Astrocyte (in vitro differentiated cells and primary cell): ENCODE results near the gene SMCO1. TPM values are rescaled to one million over a fixed set of nuclear protein-coding genes. Genes with fewer than 3 reads are reported as not detected.
"Not testable (repeated sequence)": the region's sequence is repeated elsewhere in the genome, so short reads cannot be mapped to it uniquely, and the experiment has no call there.

Experiments used
- DNase-seq: peaks from one replicate; pipeline ENCODE4 v3.0.0-alpha.2; 2010; ENCODE audit warnings: low read depth
- FAIRE-seq: peaks from 2 replicates; lab custom pipeline; 2011; peaks lifted over from hg19 to GRCh38; lab: Jason Lieb, UNC
- H2AFZ ChIP-seq: 2 replicates; pipeline ENCODE4 v1.6.0; 2012; ENCODE audit warnings: low read depth, low read length, inconsistent platforms
- H3K27ac ChIP-seq: 2 replicates; pipeline ENCODE4 v1.5.1; 2011; ENCODE audit warnings: low read depth, low read length, inconsistent platforms
- H3K27me3 ChIP-seq: 2 replicates; pipeline ENCODE4 v1.6.0; 2011; ENCODE audit warnings: low read length, inconsistent platforms; ENCODE audit not compliant: insufficient read depth
- H3K36me3 ChIP-seq: 2 replicates; pipeline ENCODE4 v1.5.1; 2011; ENCODE audit warnings: low read length, inconsistent platforms; ENCODE audit not compliant: insufficient read depth
- H3K4me1 ChIP-seq: 2 replicates; pipeline ENCODE4 v1.5.1; 2011; ENCODE audit warnings: low read length, inconsistent platforms; ENCODE audit not compliant: insufficient read depth
- H3K4me2 ChIP-seq: 2 replicates; pipeline ENCODE4 v1.6.0; 2012; ENCODE audit warnings: low read length, inconsistent platforms
- H3K4me3 ChIP-seq: 2 replicates; pipeline ENCODE4 v1.5.1; 2011; ENCODE audit warnings: low read depth, mild to moderate bottlenecking, low read length, inconsistent platforms; ENCODE audit not compliant: insufficient read depth
- H3K79me2 ChIP-seq: 2 replicates; pipeline ENCODE4 v1.6.0; 2012; ENCODE audit warnings: mild to moderate bottlenecking, low read length, inconsistent platforms; ENCODE audit not compliant: insufficient read depth
- H3K9ac ChIP-seq: 2 replicates; pipeline ENCODE4 v1.6.0; 2012; ENCODE audit warnings: mild to moderate bottlenecking, low read length, inconsistent platforms
- H3K9me3 ChIP-seq: 2 replicates; pipeline ENCODE4 v1.5.1; 2012; ENCODE audit warnings: low read depth, mild to moderate bottlenecking, low read length, inconsistent platforms; ENCODE audit not compliant: insufficient read depth
- H4K20me1 ChIP-seq: 2 replicates; pipeline ENCODE4 v1.6.0; 2012; ENCODE audit warnings: low read length, inconsistent platforms; ENCODE audit not compliant: insufficient read depth
- H3K27ac Mint-ChIP-seq: one replicate; pipeline ENCODE4 v1.8.0; 2021; ENCODE audit warnings: mild to moderate bottlenecking, mixed read lengths; ENCODE audit not compliant: unreplicated experiment
- H3K27me3 Mint-ChIP-seq: one replicate; pipeline ENCODE4 v1.8.0; 2021; ENCODE audit warnings: low read depth, mixed read lengths; ENCODE audit not compliant: unreplicated experiment
- H3K36me3 Mint-ChIP-seq: one replicate; pipeline ENCODE4 v1.8.0; 2021; ENCODE audit warnings: low read depth, mixed read lengths; ENCODE audit not compliant: unreplicated experiment
- H3K4me1 Mint-ChIP-seq: one replicate; pipeline ENCODE4 v1.8.0; 2021; ENCODE audit warnings: low read depth, mixed read lengths; ENCODE audit not compliant: unreplicated experiment
- H3K4me3 Mint-ChIP-seq: one replicate; pipeline ENCODE4 v1.8.0; 2021; ENCODE audit warnings: mild to moderate bottlenecking, moderate library complexity, mixed read lengths; ENCODE audit not compliant: unreplicated experiment
- H3K9me3 Mint-ChIP-seq: one replicate; pipeline ENCODE4 v1.8.0; 2021; ENCODE audit warnings: mild to moderate bottlenecking, mixed read lengths; ENCODE audit not compliant: unreplicated experiment
- EZH2 ChIP-seq: IDR thresholded peaks from 2 replicates; pipeline ENCODE4 v1.6.1; 2012; ENCODE audit warnings: mild to moderate bottlenecking, low read length, inconsistent platforms; ENCODE audit not compliant: insufficient read depth
- total RNA-seq: library from RNA; stranded (reverse); gene quantifications from 2 replicates; pipeline ENCODE4 v1.2.1, GENCODE V29; 2021
- TF ChIP-seq, protein P1 (sequence below): IDR thresholded peaks from 2 replicates; pipeline ENCODE4 v1.5.1; 2011; ENCODE audit warnings: low read depth, mild to moderate bottlenecking, inconsistent platforms, low read length, moderate library complexity; ENCODE audit not compliant: insufficient read depth

SMCO1 gene
- total RNA-seq, 1 donor from 2014 or later: not detected

- peaks cover 17% of the 10 kb centered on the region for H3K9me3 ChIP-seq
- no peak for TF ChIP-seq EZH2
- TF ChIP-seq, protein P1, sequence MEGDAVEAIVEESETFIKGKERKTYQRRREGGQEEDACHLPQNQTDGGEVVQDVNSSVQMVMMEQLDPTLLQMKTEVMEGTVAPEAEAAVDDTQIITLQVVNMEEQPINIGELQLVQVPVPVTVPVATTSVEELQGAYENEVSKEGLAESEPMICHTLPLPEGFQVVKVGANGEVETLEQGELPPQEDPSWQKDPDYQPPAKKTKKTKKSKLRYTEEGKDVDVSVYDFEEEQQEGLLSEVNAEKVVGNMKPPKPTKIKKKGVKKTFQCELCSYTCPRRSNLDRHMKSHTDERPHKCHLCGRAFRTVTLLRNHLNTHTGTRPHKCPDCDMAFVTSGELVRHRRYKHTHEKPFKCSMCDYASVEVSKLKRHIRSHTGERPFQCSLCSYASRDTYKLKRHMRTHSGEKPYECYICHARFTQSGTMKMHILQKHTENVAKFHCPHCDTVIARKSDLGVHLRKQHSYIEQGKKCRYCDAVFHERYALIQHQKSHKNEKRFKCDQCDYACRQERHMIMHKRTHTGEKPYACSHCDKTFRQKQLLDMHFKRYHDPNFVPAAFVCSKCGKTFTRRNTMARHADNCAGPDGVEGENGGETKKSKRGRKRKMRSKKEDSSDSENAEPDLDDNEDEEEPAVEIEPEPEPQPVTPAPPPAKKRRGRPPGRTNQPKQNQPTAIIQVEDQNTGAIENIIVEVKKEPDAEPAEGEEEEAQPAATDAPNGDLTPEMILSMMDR: no peak
- no peaks in the 10 kb centered on the region for H3K4me1 Mint-ChIP-seq
- no peaks in the 10 kb centered on the region for H3K4me1 ChIP-seq
- no peak for FAIRE-seq
- no peak overlapping the region for H3K4me2 ChIP-seq
- DNase-seq: no peak
- no peak overlapping the region for H3K27ac ChIP-seq
- H3K9ac ChIP-seq: no peak overlapping the region
- H3K9me3 Mint-ChIP-seq: peaks cover 1% of the 10 kb centered on the region
- H3K79me2 ChIP-seq: peaks cover 2% of the 10 kb centered on the region
- no peak overlapping the region for H3K27ac Mint-ChIP-seq
- peaks cover 7% of the 10 kb centered on the region for H3K36me3 Mint-ChIP-seq
- H3K4me3 ChIP-seq: no peak overlapping the region
- H4K20me1 ChIP-seq: peaks cover 7% of the 10 kb centered on the region
- no peaks in the 10 kb centered on the region for H3K27me3 Mint-ChIP-seq
- no peak overlapping the region for H3K4me3 Mint-ChIP-seq
- H2AFZ ChIP-seq: no peak overlapping the region
- no peaks in the 10 kb centered on the region for H3K27me3 ChIP-seq
- no peaks in the 10 kb centered on the region for H3K36me3 ChIP-seq
Measured at GRCh38 chr3:196463478-196463756, 51.7 kb downstream of the SMCO1 start.

GRCh38 chr3:196462680-196463477, 52.3 kb downstream of the SMCO1 start:
- H3K4me3 Mint-ChIP-seq, FAIRE-seq, H3K4me1 Mint-ChIP-seq, H4K20me1 ChIP-seq, H3K36me3 ChIP-seq, H3K79me2 ChIP-seq, DNase-seq, H3K4me1 ChIP-seq, H3K4me3 ChIP-seq, H3K27me3 Mint-ChIP-seq, H3K27ac ChIP-seq, H3K36me3 Mint-ChIP-seq, H3K27me3 ChIP-seq, H3K9me3 Mint-ChIP-seq, H3K9ac ChIP-seq, H3K4me2 ChIP-seq, H2AFZ ChIP-seq, H3K27ac Mint-ChIP-seq: not testable (repeated sequence)
- H3K9me3 ChIP-seq: peaks cover 17% of the 10 kb centered on the region

GRCh38 chr3:196458063-196458462, 57.1 kb downstream of the SMCO1 start:
- FAIRE-seq (no peak), DNase-seq (no peak)
- H4K20me1 ChIP-seq: peaks cover 7% of the 10 kb centered on the region
- no peaks in the 10 kb centered on the region for H3K4me1 ChIP-seq
- Mint-ChIP-seq H3K27me3 (no peaks in the 10 kb centered on the region), H3K4me3 (no peak overlapping the region), H3K36me3 (no peaks in the 10 kb centered on the region), H3K27ac (no peak overlapping the region), H3K9me3 (no peaks in the 10 kb centered on the region), H3K4me1 (no peaks in the 10 kb centered on the region)
- H3K4me2 ChIP-seq: no peak overlapping the region
- H3K36me3 ChIP-seq: no peaks in the 10 kb centered on the region
- no peak overlapping the region for H3K4me3 ChIP-seq
- no peaks in the 10 kb centered on the region for H3K79me2 ChIP-seq
- TF ChIP-seq, protein P1: no peak
- TF ChIP-seq EZH2: no peak
- H3K9me3 ChIP-seq: peaks cover 8% of the 10 kb centered on the region
- no peak overlapping the region for H3K27ac ChIP-seq
- no peak overlapping the region for H2AFZ ChIP-seq
- no peak overlapping the region for H3K9ac ChIP-seq
- no peaks in the 10 kb centered on the region for H3K27me3 ChIP-seq

DNA sequence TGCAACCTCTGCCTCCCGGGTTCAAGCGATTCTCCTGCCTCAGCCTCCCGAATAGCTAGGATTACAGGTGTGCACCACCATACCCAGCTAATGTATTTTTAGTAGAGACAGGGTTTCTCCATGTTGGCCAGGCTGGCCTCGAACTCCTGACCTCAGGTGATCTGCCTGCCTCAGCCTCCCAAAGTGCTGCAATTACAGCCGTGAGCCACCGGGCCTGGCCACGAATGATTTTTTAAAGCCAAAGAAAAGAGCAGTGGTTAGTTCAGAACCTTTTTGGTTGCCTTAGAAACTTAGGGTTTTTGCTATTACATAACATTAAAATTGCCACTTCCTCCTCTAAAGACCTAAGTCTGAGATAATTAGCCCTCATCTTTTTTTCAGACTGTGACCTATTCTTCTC, 57.7 kb downstream of the SMCO1 start:
- H3K4me1 ChIP-seq, H4K20me1 ChIP-seq, DNase-seq, H3K27me3 ChIP-seq, H3K27me3 Mint-ChIP-seq, H3K36me3 Mint-ChIP-seq, FAIRE-seq, H3K4me2 ChIP-seq, H3K4me3 Mint-ChIP-seq, H3K79me2 ChIP-seq, H3K4me3 ChIP-seq, H3K9ac ChIP-seq, H2AFZ ChIP-seq, H3K27ac Mint-ChIP-seq, H3K27ac ChIP-seq, H3K36me3 ChIP-seq, H3K9me3 Mint-ChIP-seq, H3K9me3 ChIP-seq, H3K4me1 Mint-ChIP-seq: not testable (repeated sequence)
